HEK293T (cell line): ENCODE measurements around the gene CHD9NB.

Experiments used
- CTCF ChIA-PET: fragments of 350-600 bp; formaldehyde crosslinking; extraction: SDS; loops from one replicate; lab custom pipeline; 2021; ENCODE audit warnings: antibody characterized with exemption, inconsistent platforms; lab: Yijun Ruan, JAX
- POLR2A ChIA-PET: fragments of 350-600 bp; formaldehyde crosslinking; extraction: SDS; loops from one replicate; lab custom pipeline; 2020; ENCODE audit warnings: antibody characterized with exemption, inconsistent platforms; lab: Yijun Ruan, JAX
- DNase-seq: peaks from one replicate; pipeline ENCODE4 v3.0.0; 2012; ENCODE audit warnings: mixed read lengths; ENCODE audit errors: extremely low spot score
- BHLHE40 ChIP-seq: fragments of 450-650 bp; IDR thresholded peaks from 2 replicates; pipeline ENCODE4 v1.6.1; 2016; ENCODE audit warnings: mild to moderate bottlenecking, moderate library complexity, borderline replicate concordance
- CTBP1 ChIP-seq: fragments of 450-650 bp; IDR thresholded peaks from 2 replicates; pipeline ENCODE4 v1.6.1; 2016; ENCODE audit warnings: borderline replicate concordance
- ELF4 ChIP-seq: fragments of 450-650 bp; IDR thresholded peaks from 2 replicates; pipeline ENCODE4 v1.6.1; 2017; ENCODE audit warnings: antibody characterized with exemption
- FOXA1 ChIP-seq: fragments of 450-650 bp; IDR thresholded peaks from 2 replicates; pipeline ENCODE4 v1.6.1; 2016; ENCODE audit warnings: mild to moderate bottlenecking
- FOXK2 ChIP-seq: fragments of 450-650 bp; IDR thresholded peaks from 2 replicates; pipeline ENCODE4 v1.6.1; 2016; ENCODE audit warnings: mild to moderate bottlenecking
- FOXM1 ChIP-seq: fragments of 450-650 bp; IDR thresholded peaks from 2 replicates; pipeline ENCODE4 v1.6.1; 2017; ENCODE audit warnings: mild to moderate bottlenecking, borderline replicate concordance
- HDGF ChIP-seq: fragments of 450-650 bp; IDR thresholded peaks from 2 replicates; pipeline ENCODE4 v1.6.1; 2017; ENCODE audit warnings: antibody characterized with exemption, borderline replicate concordance
- L3MBTL2 ChIP-seq: fragments of 450-650 bp; conservative IDR thresholded peaks from 2 replicates; pipeline ENCODE4 v1.6.1; 2016; ENCODE audit warnings: mild to moderate bottlenecking
- LEF1 ChIP-seq: fragments of 450-650 bp; IDR thresholded peaks from 2 replicates; pipeline ENCODE4 v1.6.1; 2017; ENCODE audit warnings: mild to moderate bottlenecking, borderline replicate concordance
- NFRKB ChIP-seq: fragments of 450-650 bp; IDR thresholded peaks from 2 replicates; pipeline ENCODE4 v1.6.1; 2016; ENCODE audit warnings: mild to moderate bottlenecking, moderate library complexity
- PKNOX1 ChIP-seq: fragments of 450-650 bp; IDR thresholded peaks from 2 replicates; pipeline ENCODE4 v1.6.1; 2016
- SP1 ChIP-seq: fragments of 450-650 bp; IDR thresholded peaks from 2 replicates; pipeline ENCODE4 v1.6.1; 2017
- SUZ12 ChIP-seq: fragments of 450-650 bp; IDR thresholded peaks from 2 replicates; pipeline ENCODE4 v1.6.1; 2016; ENCODE audit warnings: mild to moderate bottlenecking
- TARDBP ChIP-seq: fragments of 450-650 bp; IDR thresholded peaks from 2 replicates; pipeline ENCODE4 v1.6.1; 2016
- ZNF384 ChIP-seq: fragments of 450-650 bp; IDR thresholded peaks from 2 replicates; pipeline ENCODE4 v1.6.1; 2016

Gene CHD9NB

DNA sequence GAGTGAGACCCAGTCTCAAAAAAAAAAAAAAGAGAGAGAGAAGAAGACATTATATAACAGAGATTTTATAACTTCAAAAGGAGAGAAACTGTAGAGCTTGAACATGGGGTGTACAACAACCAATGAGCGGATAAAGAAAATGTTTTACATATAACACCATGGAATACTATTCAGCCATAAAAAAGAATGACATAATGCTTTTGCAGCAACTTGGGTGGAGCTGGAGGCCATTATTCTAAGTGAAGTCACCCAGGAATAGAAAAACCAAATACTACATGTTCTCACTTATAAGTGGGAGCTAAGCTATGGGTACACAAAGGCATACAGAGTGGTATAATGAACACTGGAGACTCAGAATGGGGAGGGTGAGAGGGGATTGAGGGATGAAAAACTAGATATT is 61.1 kb downstream of the CHD9NB start:
- ChIA-PET CTCF (interaction anchor here (0.6 kb wide), 1 partner anchor 25 kb away, joined by 3 read pairs; no protein-coding TSS in a partner anchor), POLR2A (no interaction called here)
- no peak for TF ChIP-seq CTBP1
- no peak for TF ChIP-seq ZNF384
- no peak for TF ChIP-seq FOXK2
- TF ChIP-seq LEF1 = no peak
- no peak for TF ChIP-seq ELF4
- TF ChIP-seq SUZ12 = no peak
- TF ChIP-seq TARDBP = no peak
- TF ChIP-seq FOXA1 = no peak
- no peak for TF ChIP-seq NFRKB
- TF ChIP-seq FOXM1 = no peak
- no peak for TF ChIP-seq HDGF
- no peak for TF ChIP-seq PKNOX1
- TF ChIP-seq BHLHE40 = no peak
- TF ChIP-seq L3MBTL2 = no peak
- TF ChIP-seq SP1 = no peak
- DNase-seq = no peak
